Thyroid gland (tissue), 4 donors: ENCODE data around the gene STARD10. TPM values are rescaled to one million over a fixed set of nuclear protein-coding genes. Genes with fewer than 3 reads are reported as not detected.

ENCODE experiments used
- DNase-seq, 2 donors: peaks; one replicate each; pipeline ENCODE4 v3.0.0-alpha.2; 2019
- H3K27ac ChIP-seq, 3 donors: fragments of 200-600 bp; sonication (generic); 1 replicate in 2 of 3; 2 replicates in 1 of 3; pipeline ENCODE4 v1.5.1; 2016 to 2019; ENCODE audit warnings: mild to moderate bottlenecking in 1 of 3, moderate library complexity in 1 of 3
- H3K27me3 ChIP-seq: fragments of 200-600 bp; sonication (generic); one replicate; pipeline ENCODE4 v1.5.1; 2019
- H3K36me3 ChIP-seq, 2 donors: fragments of 200-600 bp; sonication (generic); one replicate each; pipeline ENCODE4 v1.5.1; 2016 to 2019
- H3K4me1 ChIP-seq, 2 donors: fragments of 200-600 bp; sonication (generic); one replicate each; pipeline ENCODE4 v1.5.1; 2017 to 2019
- H3K4me3 ChIP-seq, 3 donors: fragments of 200-600 bp; sonication (generic); replicated peaks in 1 of 3; 1 replicate in 2 of 3; 2 replicates in 1 of 3; pipeline ENCODE4 v1.5.1; 2016; ENCODE audit warnings: mild to moderate bottlenecking in 1 of 3
- H3K9me3 ChIP-seq: fragments of 200-600 bp; sonication (generic); one replicate; pipeline ENCODE4 v1.5.1; 2017
- POLR2A ChIP-seq, 2 donors: fragments of 450-650 bp; IDR thresholded peaks; one replicate each; pipeline ENCODE4 v1.6.1; 2017; ENCODE audit warnings: antibody characterized with exemption in 2 of 2, mild to moderate bottlenecking in 2 of 2, moderate library complexity in 1 of 2
- WGBS, 2 donors: methylation state at CpG; one replicate each; pipeline ENCODE4 v1.1.5; 2017; 5-methylcytosine and 5-hydroxymethylcytosine counted together
- intact Hi-C: fragments of 100-400 bp; cut with DNase I; formaldehyde crosslinking; loops from one replicate; pipeline ENCODE4 v1.15.1; 2023
- total RNA-seq, 4 donors: library from RNA; depleted of rRNA; stranded (reverse); fragments of >200 nt; gene quantifications; one replicate each; pipeline ENCODE4 v1.2.3, GENCODE V29; 2016
- TF ChIP-seq, protein P1 (sequence below), 6 experiments: fragments of 200-600 bp in 3 of 6; fragments of 450-650 bp in 3 of 6; sonication (generic) in 3 of 6; IDR thresholded peaks; one replicate each; pipeline ENCODE4 v1.5.1; 2016 to 2019; ENCODE audit warnings: antibody characterized with exemption in 6 of 6, mild to moderate bottlenecking in 2 of 6, inconsistent platforms in 1 of 6, moderate library complexity in 1 of 6

The STARD10 gene
- total RNA-seq, 4 donors from 2014 or later = 67.7 to 113 (median 82.0) TPM

DNA sequence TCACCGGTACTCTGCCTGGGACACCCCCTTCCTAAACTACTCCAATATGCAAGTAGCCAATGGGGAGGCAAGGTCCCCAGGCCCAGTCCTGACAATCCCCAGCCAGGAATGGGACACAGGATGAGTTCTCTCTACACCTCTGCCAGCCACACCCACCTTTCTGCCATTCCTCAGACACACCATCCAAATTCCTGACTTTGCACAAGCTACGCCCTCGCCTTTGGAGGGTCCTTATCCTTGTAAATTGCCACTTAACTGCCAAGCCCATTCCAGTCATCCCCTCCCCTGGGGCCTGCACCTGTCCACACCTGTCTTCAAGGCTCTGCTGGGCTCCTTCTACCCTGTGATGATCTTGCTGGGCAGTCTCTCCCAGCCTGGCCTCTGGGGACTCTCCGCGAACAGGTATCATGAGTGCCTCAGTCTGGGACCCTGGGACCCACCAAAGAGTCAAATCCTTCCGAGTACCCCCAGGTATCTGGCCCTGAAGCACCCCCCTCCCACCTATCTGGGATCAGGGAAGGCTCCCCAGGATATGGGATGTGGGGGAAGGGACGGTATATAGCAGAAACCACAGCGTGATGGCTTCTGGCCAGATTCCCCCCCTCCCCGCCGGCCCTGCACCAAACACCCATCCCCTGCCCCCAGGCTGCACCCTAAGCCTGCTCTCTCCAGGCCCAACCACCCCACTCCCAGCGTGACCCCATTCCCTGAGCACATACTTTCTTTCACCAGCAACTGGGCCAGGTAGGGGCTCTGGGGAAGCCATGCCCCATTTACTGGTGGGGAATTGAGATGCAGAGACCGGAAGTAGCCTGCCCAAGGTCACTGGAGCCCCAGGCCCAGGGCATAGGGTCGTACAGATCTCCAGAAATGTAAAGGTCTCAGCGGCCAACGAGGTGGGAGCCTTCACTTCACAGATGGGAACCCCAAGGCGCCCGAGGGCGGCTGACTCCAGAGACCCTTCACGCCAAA is 42.4 kb downstream of the STARD10 start:
- 9 to 33% methylated on average over 9 to 19 of the region's 19 CpGs for WGBS, 2 donors
- Histone ChIP-seq H3K27me3 (no peaks in the 10 kb centered on the region), H3K36me3 (no peaks in the 10 kb centered on the region), H3K27ac (peak overlapping the region; percentile 69 to 82 (median 79)), H3K4me1 (peaks cover 26 to 54% of the 10 kb centered on the region in 2 donors), H3K9me3 (no peaks in the 10 kb centered on the region), H3K4me3 (peak overlapping the region; percentile 38 to 68 (median 45))
- intact Hi-C loops = no loop called here
- peak; percentile 42 to 81 for DNase-seq
- no peak for TF ChIP-seq POLR2A (IDR thresholded peaks at IDR 0.05)
- TF ChIP-seq, protein P1, sequence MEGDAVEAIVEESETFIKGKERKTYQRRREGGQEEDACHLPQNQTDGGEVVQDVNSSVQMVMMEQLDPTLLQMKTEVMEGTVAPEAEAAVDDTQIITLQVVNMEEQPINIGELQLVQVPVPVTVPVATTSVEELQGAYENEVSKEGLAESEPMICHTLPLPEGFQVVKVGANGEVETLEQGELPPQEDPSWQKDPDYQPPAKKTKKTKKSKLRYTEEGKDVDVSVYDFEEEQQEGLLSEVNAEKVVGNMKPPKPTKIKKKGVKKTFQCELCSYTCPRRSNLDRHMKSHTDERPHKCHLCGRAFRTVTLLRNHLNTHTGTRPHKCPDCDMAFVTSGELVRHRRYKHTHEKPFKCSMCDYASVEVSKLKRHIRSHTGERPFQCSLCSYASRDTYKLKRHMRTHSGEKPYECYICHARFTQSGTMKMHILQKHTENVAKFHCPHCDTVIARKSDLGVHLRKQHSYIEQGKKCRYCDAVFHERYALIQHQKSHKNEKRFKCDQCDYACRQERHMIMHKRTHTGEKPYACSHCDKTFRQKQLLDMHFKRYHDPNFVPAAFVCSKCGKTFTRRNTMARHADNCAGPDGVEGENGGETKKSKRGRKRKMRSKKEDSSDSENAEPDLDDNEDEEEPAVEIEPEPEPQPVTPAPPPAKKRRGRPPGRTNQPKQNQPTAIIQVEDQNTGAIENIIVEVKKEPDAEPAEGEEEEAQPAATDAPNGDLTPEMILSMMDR (IDR thresholded peaks at IDR 0.05) = no peak

DNA sequence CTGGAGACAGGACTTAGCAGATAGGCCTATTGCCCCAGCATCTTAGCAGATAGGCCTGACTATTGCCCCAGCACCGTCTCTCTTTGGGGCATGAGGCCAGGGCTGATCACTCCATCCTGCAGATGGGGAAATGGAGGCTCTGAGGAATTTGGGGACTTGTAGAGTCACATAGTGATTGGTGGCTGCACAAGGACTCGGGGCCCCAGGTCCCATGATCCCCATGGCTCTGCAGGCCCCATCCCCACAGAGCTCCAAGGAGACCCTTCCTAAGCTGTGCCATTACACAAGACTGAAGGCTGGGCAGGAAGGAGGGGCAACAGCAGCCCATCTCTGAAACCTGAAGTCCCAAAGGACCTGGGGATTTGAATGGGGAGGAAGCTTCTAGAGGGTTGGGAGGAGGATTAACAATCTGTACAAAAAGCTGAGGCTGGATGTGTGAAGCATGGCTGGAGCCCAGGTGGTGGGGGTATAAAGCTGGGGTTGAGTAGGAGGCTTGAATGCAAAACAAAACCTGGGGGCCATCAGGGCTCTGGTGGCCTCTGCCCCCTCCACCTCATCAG is 43.2 kb downstream of the STARD10 start:
- no peak for DNase-seq
- peak overlapping the region; percentile 21 to 82 (median 69) for H3K27ac ChIP-seq
- H3K27me3 ChIP-seq = no peaks in the 10 kb centered on the region
- H3K4me1 ChIP-seq = peaks cover 33 to 62% of the 10 kb centered on the region in 2 donors
- WGBS, 2 donors = 63% methylated on average over 2 of the region's 2 CpGs; no CpG with 5 or more reads in 1 of the 2 donors
- H3K4me3 ChIP-seq = peak overlapping the region in 1 of 3 donors; percentile 68
- TF ChIP-seq, protein P1 (IDR thresholded peaks at IDR 0.05) = no peak
- no peak for TF ChIP-seq POLR2A (IDR thresholded peaks at IDR 0.05)
- no peaks in the 10 kb centered on the region for H3K9me3 ChIP-seq
- intact Hi-C loops = no loop called here
- H3K36me3 ChIP-seq = no peaks in the 10 kb centered on the region

DNA sequence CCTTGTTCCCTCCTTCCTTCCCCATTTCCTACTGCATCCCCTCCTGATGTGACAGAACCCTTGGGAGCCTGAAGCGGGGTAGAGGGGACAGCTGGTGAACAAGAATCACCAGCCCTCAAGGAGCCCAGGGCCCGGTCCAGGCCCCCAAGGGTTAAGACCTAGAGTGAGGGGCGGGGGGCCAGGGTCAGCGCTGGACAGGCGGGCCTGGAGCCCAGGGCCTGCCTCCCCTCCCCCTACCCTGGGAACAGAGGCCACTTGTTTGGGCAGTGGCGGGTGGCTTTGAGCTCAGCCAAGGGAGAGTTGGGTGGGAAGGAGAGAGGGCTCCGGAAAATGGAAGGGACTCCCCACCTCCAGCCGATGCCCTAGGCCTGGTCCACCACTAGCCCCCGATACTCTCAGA is 43.8 kb downstream of the STARD10 start:
- H3K4me1 ChIP-seq = peaks cover 36 to 64% of the 10 kb centered on the region in 2 donors
- peak overlapping the region; percentile 45 to 82 (median 69) for H3K27ac ChIP-seq
- peak overlapping the region in 1 of 3 donors; percentile 68 for H3K4me3 ChIP-seq
- WGBS, 2 donors = 24 to 35% methylated on average over 8 to 9 of the region's 9 CpGs
- TF ChIP-seq, protein P1 (IDR thresholded peaks at IDR 0.05) = no peak
- no peak for TF ChIP-seq POLR2A (IDR thresholded peaks at IDR 0.05)
- DNase-seq = peak; percentile 85 to 86
- no peaks in the 10 kb centered on the region for H3K27me3 ChIP-seq
- no peaks in the 10 kb centered on the region for H3K36me3 ChIP-seq
- H3K9me3 ChIP-seq = no peaks in the 10 kb centered on the region
- intact Hi-C loops = no loop called here

DNA sequence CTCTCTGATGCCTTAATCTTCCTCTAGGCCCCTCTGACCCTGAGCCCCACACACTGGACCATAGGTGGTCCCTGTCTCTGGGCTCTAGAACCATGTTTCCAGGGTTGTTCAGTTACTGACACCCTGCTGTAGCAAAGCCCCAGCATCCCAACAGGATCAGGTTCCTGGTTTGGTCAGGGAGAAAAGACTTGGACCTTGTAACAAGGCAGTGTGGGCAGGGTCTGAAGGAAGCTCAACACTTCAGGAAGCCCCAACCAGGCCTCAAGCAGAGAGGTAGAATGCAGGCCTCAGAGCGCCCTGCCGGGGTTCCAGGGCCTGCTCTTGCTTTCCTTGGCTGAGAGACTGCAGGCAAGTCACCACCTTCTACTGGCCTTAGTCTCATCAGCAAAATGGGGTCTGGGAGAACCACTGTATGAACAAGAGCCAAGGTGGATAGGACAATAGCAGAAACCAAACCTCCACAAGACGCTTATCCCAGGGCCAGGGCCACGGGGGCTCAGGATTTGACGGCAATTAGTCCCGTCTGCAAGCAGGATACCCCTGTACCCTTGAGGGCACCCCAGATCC is 46.5 kb downstream of the STARD10 start:
- TF ChIP-seq POLR2A (IDR thresholded peaks at IDR 0.05) = no peak
- TF ChIP-seq, protein P1 (IDR thresholded peaks at IDR 0.05) = no peak
- peaks cover 43 to 75% of the 10 kb centered on the region in 2 donors for H3K4me1 ChIP-seq
- no peaks in the 10 kb centered on the region for H3K36me3 ChIP-seq
- peak overlapping the region in 2 of 3 donors; percentile 49 to 61 for H3K27ac ChIP-seq
- intact Hi-C loops = no loop called here
- WGBS, 2 donors = 89 to 92% methylated on average over 6 of the region's 6 CpGs
- no peaks in the 10 kb centered on the region for H3K27me3 ChIP-seq
- H3K4me3 ChIP-seq = no peak overlapping the region
- no peaks in the 10 kb centered on the region for H3K9me3 ChIP-seq
- no peak for DNase-seq
